Measurements from ENCODE around the gene ZNF275. TPM values are rescaled to one million over a fixed set of nuclear protein-coding genes. Genes with fewer than 3 reads are reported as not detected.

ZNF275 gene
- total RNA-seq, 2 experiments from 2014 or later = 14.2 to 14.7 TPM

DNA sequence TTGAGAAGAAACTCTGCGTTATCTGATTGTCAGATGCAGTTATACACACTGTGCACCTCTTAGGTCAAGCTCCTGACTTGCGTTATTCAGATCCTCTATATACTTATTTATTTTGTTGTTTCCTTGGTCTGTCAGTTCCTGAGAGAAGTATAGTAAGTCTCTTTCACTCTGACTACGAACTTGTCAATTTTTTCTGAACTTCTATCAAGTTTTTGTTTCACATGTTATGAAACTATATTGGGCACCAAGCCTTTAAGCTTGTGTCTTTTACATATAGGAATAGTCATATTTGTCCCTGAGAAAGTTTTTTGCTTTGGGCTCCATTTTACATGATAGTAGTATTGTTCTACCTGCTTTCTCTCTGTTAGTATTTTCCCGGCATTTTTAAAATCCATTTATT is 31.7 kb downstream of the ZNF275 start:
- no peaks in the 10 kb centered on the region for H3K9me3 Mint-ChIP-seq
- no peak overlapping the region for H3K4me3 Mint-ChIP-seq
- TF ChIP-seq, protein P1, sequence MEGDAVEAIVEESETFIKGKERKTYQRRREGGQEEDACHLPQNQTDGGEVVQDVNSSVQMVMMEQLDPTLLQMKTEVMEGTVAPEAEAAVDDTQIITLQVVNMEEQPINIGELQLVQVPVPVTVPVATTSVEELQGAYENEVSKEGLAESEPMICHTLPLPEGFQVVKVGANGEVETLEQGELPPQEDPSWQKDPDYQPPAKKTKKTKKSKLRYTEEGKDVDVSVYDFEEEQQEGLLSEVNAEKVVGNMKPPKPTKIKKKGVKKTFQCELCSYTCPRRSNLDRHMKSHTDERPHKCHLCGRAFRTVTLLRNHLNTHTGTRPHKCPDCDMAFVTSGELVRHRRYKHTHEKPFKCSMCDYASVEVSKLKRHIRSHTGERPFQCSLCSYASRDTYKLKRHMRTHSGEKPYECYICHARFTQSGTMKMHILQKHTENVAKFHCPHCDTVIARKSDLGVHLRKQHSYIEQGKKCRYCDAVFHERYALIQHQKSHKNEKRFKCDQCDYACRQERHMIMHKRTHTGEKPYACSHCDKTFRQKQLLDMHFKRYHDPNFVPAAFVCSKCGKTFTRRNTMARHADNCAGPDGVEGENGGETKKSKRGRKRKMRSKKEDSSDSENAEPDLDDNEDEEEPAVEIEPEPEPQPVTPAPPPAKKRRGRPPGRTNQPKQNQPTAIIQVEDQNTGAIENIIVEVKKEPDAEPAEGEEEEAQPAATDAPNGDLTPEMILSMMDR (IDR thresholded peaks at IDR 0.05) = no peak
- intact Hi-C loops (cut with micrococcal nuclease) = no loop called here
- no peak overlapping the region for H3K27ac Mint-ChIP-seq
- no peaks in the 10 kb centered on the region for H3K36me3 Mint-ChIP-seq (ENCODE audit: low read depth)
- no peaks in the 10 kb centered on the region for H3K27me3 Mint-ChIP-seq
- ATAC-seq (no peak), DNase-seq (no peak)
- ChIA-PET POLR2A (interaction anchor here (0.6 kb wide), 1 partner anchor 23 kb away, joined by 3 read pairs; no protein-coding TSS in a partner anchor), CTCF (no interaction called here)
- H3K4me1 Mint-ChIP-seq (ENCODE audit: low read depth) = peaks cover 2% of the 10 kb centered on the region

DNA sequence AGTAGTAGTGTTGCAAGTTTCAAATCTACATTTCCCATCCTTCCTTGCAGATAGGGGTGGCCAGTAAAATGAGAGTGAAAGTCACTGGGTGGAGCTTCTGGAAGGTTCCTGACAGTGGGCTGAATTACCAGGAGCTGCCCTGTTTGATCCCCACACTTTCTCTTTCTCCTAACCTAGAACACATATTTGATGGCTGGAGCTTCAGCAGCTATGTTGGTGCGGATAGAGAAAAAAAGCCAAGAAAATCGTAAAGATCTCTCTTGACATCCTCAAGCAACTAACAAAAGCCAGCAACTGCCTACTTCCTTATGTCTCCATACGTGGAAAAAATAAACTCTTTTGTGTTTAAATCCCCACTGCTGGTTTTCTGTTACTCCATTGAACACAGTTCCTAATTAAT is 32.2 kb downstream of the ZNF275 start:
- Mint-ChIP-seq H3K27ac (no peak overlapping the region), H3K36me3 (ENCODE audit: low read depth) (no peaks in the 10 kb centered on the region), H3K9me3 (no peaks in the 10 kb centered on the region), H3K4me1 (ENCODE audit: low read depth) (peaks cover 4% of the 10 kb centered on the region), H3K4me3 (no peak overlapping the region), H3K27me3 (no peaks in the 10 kb centered on the region)
- TF ChIP-seq, protein P1 (IDR thresholded peaks at IDR 0.05) = no peak
- no peak for DNase-seq
- CTCF ChIA-PET = no interaction called here
- intact Hi-C loops (cut with micrococcal nuclease) = no loop called here
- ATAC-seq = no peak
- POLR2A ChIA-PET = interaction anchor here (0.6 kb wide), 1 partner anchor 23 kb away, joined by 3 read pairs; no protein-coding TSS in a partner anchor

DNA sequence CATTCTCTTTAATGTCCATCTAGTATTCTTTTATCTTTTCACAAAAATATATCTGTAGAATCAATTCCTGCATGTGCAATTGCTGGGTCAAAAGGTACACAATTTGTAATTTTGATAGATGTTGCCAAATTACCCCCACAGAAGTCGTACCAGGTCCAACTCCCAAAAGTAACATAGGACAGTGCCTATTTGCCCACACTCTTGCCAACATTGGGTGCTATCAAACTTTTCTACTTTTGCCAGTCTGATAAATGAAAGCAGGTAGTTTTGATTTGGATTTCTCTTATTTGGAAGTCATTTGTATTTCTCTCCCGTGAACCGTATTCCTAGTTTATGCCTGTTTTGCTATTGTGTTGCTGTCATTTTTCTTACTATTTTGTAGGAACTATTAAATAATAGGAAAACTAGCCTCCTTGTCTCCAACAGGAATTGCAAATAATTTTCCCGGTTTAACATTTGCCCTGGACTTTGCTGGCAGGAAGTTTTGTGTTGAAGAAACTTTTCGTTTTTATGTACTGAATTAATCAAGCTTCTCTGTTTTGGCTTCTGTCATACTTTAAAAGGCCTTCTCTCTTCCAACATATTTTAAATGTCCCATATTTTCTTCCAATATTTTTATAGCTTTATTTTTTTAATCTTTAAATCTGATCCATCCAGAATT is 33.1 kb downstream of the ZNF275 start:
- ChIA-PET POLR2A (no interaction called here), CTCF (no interaction called here)
- DNase-seq (no peak), ATAC-seq (no peak)
- Mint-ChIP-seq H3K36me3 (ENCODE audit: low read depth) (no peaks in the 10 kb centered on the region), H3K27me3 (no peaks in the 10 kb centered on the region), H3K4me1 (ENCODE audit: low read depth) (peaks cover 4% of the 10 kb centered on the region), H3K9me3 (no peaks in the 10 kb centered on the region), H3K27ac (no peak overlapping the region), H3K4me3 (no peak overlapping the region)
- intact Hi-C loops (cut with micrococcal nuclease) = no loop called here
- TF ChIP-seq, protein P1 (IDR thresholded peaks at IDR 0.05) = no peak

DNA sequence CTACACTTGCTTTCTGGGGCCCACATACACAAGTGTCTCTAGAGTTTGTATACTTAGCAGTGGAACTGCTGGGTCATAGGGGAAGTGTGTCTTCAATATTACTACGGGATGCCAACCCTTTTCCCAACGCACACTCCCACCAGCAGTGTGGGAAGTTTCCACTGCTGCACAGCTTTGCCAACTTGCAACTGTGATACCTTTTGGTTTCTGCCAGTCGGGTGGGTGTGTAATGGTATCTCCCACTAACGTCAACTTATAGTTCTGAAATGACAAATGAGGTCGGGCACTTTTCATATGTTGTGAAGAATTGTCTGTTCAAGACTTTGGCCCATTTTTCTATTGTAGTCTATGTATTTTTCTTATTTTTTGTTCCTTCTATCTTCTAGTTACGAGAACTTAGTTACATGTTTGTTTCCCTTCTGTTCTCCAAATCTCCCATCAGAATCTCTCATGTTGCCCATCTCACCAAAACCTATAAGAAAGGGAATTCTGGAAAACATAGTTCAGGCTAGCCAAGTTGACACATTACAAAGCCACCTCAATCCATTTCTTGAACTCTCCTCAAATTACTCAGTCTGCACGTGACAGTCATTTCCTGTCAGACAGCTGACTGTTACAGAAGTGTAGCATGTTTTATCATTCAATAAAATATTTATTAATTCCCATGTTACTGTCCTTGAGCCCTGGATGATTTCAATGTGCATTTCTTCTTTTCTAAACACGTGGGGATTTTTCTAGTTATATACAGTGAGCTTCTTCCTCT is 36.5 kb downstream of the ZNF275 start:
- H3K4me3 Mint-ChIP-seq = no peak overlapping the region
- ATAC-seq (no peak), DNase-seq (no peak)
- TF ChIP-seq, protein P1 (IDR thresholded peaks at IDR 0.05) = no peak
- peaks cover 4% of the 10 kb centered on the region for H3K4me1 Mint-ChIP-seq (ENCODE audit: low read depth)
- intact Hi-C loops (cut with micrococcal nuclease) = no loop called here
- CTCF ChIA-PET = no interaction called here
- POLR2A ChIA-PET = no interaction called here
- no peaks in the 10 kb centered on the region for H3K27me3 Mint-ChIP-seq
- no peak overlapping the region for H3K27ac Mint-ChIP-seq
- H3K9me3 Mint-ChIP-seq = no peaks in the 10 kb centered on the region
- H3K36me3 Mint-ChIP-seq (ENCODE audit: low read depth) = no peaks in the 10 kb centered on the region

DNA sequence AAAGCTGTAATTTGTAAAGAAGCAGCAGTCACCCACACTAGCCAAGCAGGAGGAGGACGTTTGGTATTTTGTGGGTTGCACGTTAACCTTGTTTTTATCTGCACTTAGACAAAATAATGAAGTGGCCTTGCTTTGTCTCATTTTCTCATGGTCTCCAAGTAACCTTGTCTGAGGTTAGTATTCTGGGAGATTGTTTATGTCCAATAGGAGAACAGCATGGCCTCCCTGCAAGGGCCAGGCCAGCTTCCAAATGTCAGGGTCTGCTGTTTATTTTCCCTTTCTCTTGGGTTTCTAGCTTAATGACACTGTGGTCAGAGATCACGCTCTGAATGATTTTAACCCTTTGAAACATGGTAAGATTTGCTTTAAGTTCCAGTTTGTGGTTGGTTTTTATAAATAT is 37.3 kb downstream of the ZNF275 start:
- Mint-ChIP-seq H3K27me3 (no peaks in the 10 kb centered on the region), H3K27ac (no peak overlapping the region), H3K4me1 (ENCODE audit: low read depth) (peaks cover 4% of the 10 kb centered on the region), H3K9me3 (no peaks in the 10 kb centered on the region), H3K4me3 (no peak overlapping the region), H3K36me3 (ENCODE audit: low read depth) (no peaks in the 10 kb centered on the region)
- ATAC-seq (no peak), DNase-seq (no peak)
- CTCF ChIA-PET = no interaction called here
- TF ChIP-seq, protein P1 (IDR thresholded peaks at IDR 0.05) = no peak
- POLR2A ChIA-PET = no interaction called here
- intact Hi-C loops (cut with micrococcal nuclease) = no loop called here
